A549 (cell line): ENCODE results near the gene SSH2. TPM values are rescaled to one million over a fixed set of nuclear protein-coding genes. Genes with fewer than 3 reads are reported as not detected.

ENCODE experiments used
- ATAC-seq, 2 experiments: fragments of 200-7000 bp in 1 of 2; fragments of >200 bp in 1 of 2; cut with Nextera tagmentation in 1 of 2; cut with Tn5 transposase in 1 of 2; 3 replicates each; pipeline versions ENCODE4 v1.8.0 to v1.9.1; 2018 to 2020; ENCODE audit warnings: mild to moderate bottlenecking in 1 of 2, moderate library complexity in 1 of 2
- CTCF ChIA-PET: fragments of 300-600 bp; sonication (Branson Sonifier 250); formaldehyde crosslinking; extraction: SDS; loops from one replicate; lab custom pipeline; 2021; ENCODE audit warnings: antibody characterized with exemption, inconsistent platforms; lab: Yijun Ruan, JAX
- POLR2A ChIA-PET: fragments of 350-600 bp; formaldehyde crosslinking; extraction: SDS; loops from one replicate; lab custom pipeline; 2021; ENCODE audit warnings: antibody characterized with exemption, inconsistent platforms; lab: Yijun Ruan, JAX
- DNase-seq, 2 experiments: peaks; one replicate each; pipeline versions ENCODE4 v3.0.0 to v3.0.0-alpha.2; 2011 to 2016; ENCODE audit warnings: low read depth in 1 of 2, low spot score in 1 of 2
- FAIRE-seq: peaks from 2 replicates; lab custom pipeline; 2011; peaks lifted over from hg19 to GRCh38; lab: Jason Lieb, UNC
- H3K27ac ChIP-seq, 2 experiments: fragments of >200 bp; sonication (Bioruptor Twin); formaldehyde crosslinking; 3 replicates each; pipeline ENCODE4 v1.5.1; 2016 to 2017
- H3K4me1 ChIP-seq: fragments of >200 bp; sonication (Bioruptor Twin); formaldehyde crosslinking; 3 replicates; pipeline ENCODE4 v1.6.1; 2016
- H3K4me2 ChIP-seq: fragments of >200 bp; sonication (Bioruptor Twin); formaldehyde crosslinking; 3 replicates; pipeline ENCODE4 v1.6.1; 2016
- H3K4me3 ChIP-seq: fragments of >200 bp; sonication (Bioruptor Twin); formaldehyde crosslinking; 3 replicates; pipeline ENCODE4 v1.5.1; 2016
- H3K9me3 ChIP-seq: fragments of >200 bp; sonication (Bioruptor Twin); formaldehyde crosslinking; 3 replicates; pipeline ENCODE4 v1.6.1; 2016
- BHLHE40 ChIP-seq: IDR thresholded peaks from 2 replicates; pipeline ENCODE4 v1.6.1; 2012; ENCODE audit warnings: low read depth, low read length, inconsistent platforms
- CBX8 ChIP-seq: fragments of 200-600 bp; sonication (generic); IDR thresholded peaks from 2 replicates; pipeline ENCODE4 v1.6.1; 2016
- CHD2 ChIP-seq: fragments of 150-350 bp; IDR thresholded peaks from 2 replicates; pipeline ENCODE4 v1.6.1; 2014; ENCODE audit warnings: low read length; ENCODE audit not compliant: partially characterized antibody
- EHMT2 ChIP-seq: fragments of 200-600 bp; sonication (generic); IDR thresholded peaks from 2 replicates; pipeline ENCODE4 v1.6.1; 2016; ENCODE audit warnings: antibody characterized with exemption, low read depth, mild to moderate bottlenecking, moderate library complexity
- EP300 ChIP-seq, 2 experiments: fragments of >200 bp; sonication (Bioruptor Twin); formaldehyde crosslinking; IDR thresholded peaks; 2 replicates in 1 of 2; 3 replicates in 1 of 2; pipeline ENCODE4 v1.6.1; 2016 to 2017
- ESRRA ChIP-seq: fragments of 150-350 bp; IDR thresholded peaks from 2 replicates; pipeline ENCODE4 v1.6.1; 2014; ENCODE audit warnings: mild to moderate bottlenecking, low read length, borderline replicate concordance
- FOSB ChIP-seq: fragments of 250-450 bp; sonication (Bioruptor Pico); IDR thresholded peaks from 2 replicates; pipeline ENCODE4 v1.5.0; 2020; ENCODE audit warnings: mild to moderate bottlenecking, moderate library complexity
- HOXA7 ChIP-seq: fragments of 250-450 bp; sonication (Bioruptor Pico); IDR thresholded peaks from 2 replicates; pipeline ENCODE4 v1.5.0; 2020; ENCODE audit warnings: mild to moderate bottlenecking, moderate library complexity
- HOXB13 ChIP-seq: fragments of 250-450 bp; sonication (Bioruptor Pico); IDR thresholded peaks from 2 replicates; pipeline ENCODE4 v1.5.0; 2020; ENCODE audit warnings: low read depth, mild to moderate bottlenecking, moderate library complexity
- HOXB5 ChIP-seq: fragments of 250-450 bp; sonication (Bioruptor Pico); IDR thresholded peaks from 2 replicates; pipeline ENCODE4 v1.5.0; 2020; ENCODE audit warnings: mild to moderate bottlenecking, moderate library complexity
- JUN ChIP-seq, 2 experiments: fragments of >200 bp; sonication (Bioruptor Twin); formaldehyde crosslinking; IDR thresholded peaks; 2 replicates in 1 of 2; 3 replicates in 1 of 2; pipeline ENCODE4 v1.6.1; 2016 to 2017
- MAFK ChIP-seq: fragments of 450-650 bp; IDR thresholded peaks from 2 replicates; pipeline ENCODE4 v1.6.1; 2014; ENCODE audit not compliant: partially characterized antibody
- NFE2L2 ChIP-seq: fragments of 150-350 bp; conservative IDR thresholded peaks from 2 replicates; pipeline ENCODE4 v1.6.1; 2014; ENCODE audit warnings: low read length
- NPAS2 ChIP-seq: fragments of 250-450 bp; sonication (Bioruptor Pico); IDR thresholded peaks from 2 replicates; pipeline ENCODE4 v1.8.0; 2022; ENCODE audit warnings: mild to moderate bottlenecking, moderate library complexity, borderline replicate concordance
- PHF8 ChIP-seq: fragments of 200-600 bp; sonication (generic); IDR thresholded peaks from 2 replicates; pipeline ENCODE4 v1.6.1; 2016; ENCODE audit warnings: low read depth, mild to moderate bottlenecking, antibody characterized with exemption, moderate library complexity, borderline replicate concordance
- POLR2AphosphoS2 ChIP-seq: conservative IDR thresholded peaks from 2 replicates; pipeline ENCODE4 v1.6.1; 2012; ENCODE audit warnings: low read length, improper control_type of control experiment, inconsistent platforms
- SMC3 ChIP-seq: fragments of >200 bp; sonication (Bioruptor Twin); formaldehyde crosslinking; IDR thresholded peaks from 3 replicates; pipeline ENCODE4 v1.6.1; 2018; ENCODE audit warnings: inconsistent platforms
- SREBF2 ChIP-seq: fragments of 450-650 bp; IDR thresholded peaks from 2 replicates; pipeline ENCODE4 v1.6.1; 2014; ENCODE audit warnings: mild to moderate bottlenecking, moderate library complexity
- TP53 ChIP-seq: fragments of 250-450 bp; sonication (Bioruptor Pico); IDR thresholded peaks from 2 replicates; pipeline ENCODE4 v1.5.0; 2021; ENCODE audit warnings: mild to moderate bottlenecking, moderate library complexity
- ZC3H11A ChIP-seq: fragments of 450-650 bp; IDR thresholded peaks from 2 replicates; pipeline ENCODE4 v1.6.1; 2014; ENCODE audit warnings: antibody characterized with exemption, mild to moderate bottlenecking
- ZNF302 ChIP-seq: fragments of 250-450 bp; sonication (Bioruptor Pico); IDR thresholded peaks from 2 replicates; pipeline ENCODE4 v1.9.0; 2021; ENCODE audit warnings: inconsistent platforms, mild to moderate bottlenecking, moderate library complexity
- ZSCAN20 ChIP-seq: fragments of 250-450 bp; sonication (Bioruptor Pico); IDR thresholded peaks from 2 replicates; pipeline ENCODE4 v1.8.0; 2022; ENCODE audit warnings: mild to moderate bottlenecking, moderate library complexity
- WGBS: methylation state at CpG from one replicate; pipeline ENCODE4 v1.1.6; 2017; ENCODE audit errors: missing lambda C conversion rate; 5-methylcytosine and 5-hydroxymethylcytosine counted together
- polyA plus RNA-seq, 4 experiments: library from polyadenylated mRNA; depleted of rRNA in 3 of 4; stranded (reverse); fragments of >200 nt; fragmentation: RNase III in 1 of 4; extraction: RNeasy Plus Mini Kit Qiagen cat#74134 plus additional on column Dnase treatment in 1 of 4; gene quantifications; 2 replicates in 3 of 4; 3 replicates in 1 of 4; pipeline ENCODE4 v1.2.3, GENCODE V29; 2011 to 2017
- TF ChIP-seq, protein P1 (sequence below): IDR thresholded peaks from 2 replicates; pipeline ENCODE4 v1.6.1; 2012
- TF ChIP-seq, protein P2 (sequence below): fragments of 250-450 bp; sonication (Bioruptor Pico); IDR thresholded peaks from 2 replicates; pipeline ENCODE4 v1.5.0; 2021; ENCODE audit warnings: mild to moderate bottlenecking, moderate library complexity, borderline replicate concordance
- TF ChIP-seq, protein P3 (sequence below): fragments of 200-600 bp; sonication (generic); IDR thresholded peaks from 2 replicates; pipeline ENCODE4 v1.6.1; 2016; ENCODE audit warnings: antibody characterized with exemption, mild to moderate bottlenecking, moderate library complexity
- TF ChIP-seq, protein P4 (sequence below): fragments of >200 bp; sonication (Bioruptor Twin); formaldehyde crosslinking; IDR thresholded peaks from 2 replicates; pipeline ENCODE4 v1.6.1; 2016
- TF ChIP-seq, protein P5 (sequence below): IDR thresholded peaks from 2 replicates; pipeline ENCODE4 v1.6.1; 2012; ENCODE audit warnings: low read depth, borderline replicate concordance
- TF ChIP-seq, protein P6 (sequence below): fragments of >200 bp; sonication (Bioruptor Twin); formaldehyde crosslinking; IDR thresholded peaks from 3 replicates; pipeline ENCODE4 v1.5.1; 2016

The SSH2 gene
- polyA plus RNA-seq, 2 of the 4 experiments (the other 2 are of a cell fraction), result 20.7 to 24.5 TPM

DNA sequence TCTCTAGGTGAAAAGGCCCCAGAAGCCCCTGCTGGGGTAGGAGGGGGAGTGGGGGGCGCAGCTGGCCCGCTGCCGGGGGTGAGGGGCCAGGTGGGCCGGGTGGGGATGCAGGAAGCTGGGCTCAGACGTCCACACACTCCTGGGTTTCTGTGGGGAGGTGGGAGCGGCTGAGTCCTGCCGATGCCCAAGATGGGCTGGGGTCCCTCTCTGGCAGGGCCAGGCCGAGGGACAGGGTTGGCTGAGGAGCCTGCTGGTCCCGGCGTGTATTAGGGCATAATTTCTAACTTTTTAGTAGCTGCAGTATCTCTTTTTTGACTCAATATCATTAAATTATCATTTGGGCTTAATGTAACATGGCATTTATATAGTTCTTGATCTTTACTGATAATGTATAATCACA, 185.9 kb downstream of the SSH2 start:
- FAIRE-seq, result no peak
- H3K4me1 ChIP-seq, result peaks cover 41% of the 10 kb centered on the region
- peak in 1 of 2 experiments; percentile 13; a peak in 1 of 6 replicates for ATAC-seq
- no peaks in the 10 kb centered on the region for H3K9me3 ChIP-seq
- CTCF ChIA-PET, result interaction anchor here (0.7 to 2.2 kb wide), 7 partner anchors 9 to 353 kb away, joined by 3 to 9 read pairs (median 5); no protein-coding TSS in a partner anchor
- peak overlapping the region; percentile 29 to 69; a peak in 5 of 6 replicates for H3K27ac ChIP-seq
- H3K4me3 ChIP-seq, result no peak overlapping the region
- WGBS, result 96% methylated on average over 7 of the region's 10 CpGs
- peak overlapping the region; percentile 67 for H3K4me2 ChIP-seq
- TF ChIP-seq HOXB5 (no peak), HOXB13 (no peak), JUN (IDR thresholded peaks at IDR 0.05) (no peak), TP53 (no peak), CHD2 (no peak), ESRRA (no peak), SMC3 (no peak), NFE2L2 (no peak), ZSCAN20 (CRISPR knock-in tag) (no peak), ZC3H11A (no peak), NPAS2 (no peak), POLR2AphosphoS2 (no peak), MAFK (no peak), EP300 (IDR thresholded peaks at IDR 0.05) (no peak)
- TF ChIP-seq, protein P1, sequence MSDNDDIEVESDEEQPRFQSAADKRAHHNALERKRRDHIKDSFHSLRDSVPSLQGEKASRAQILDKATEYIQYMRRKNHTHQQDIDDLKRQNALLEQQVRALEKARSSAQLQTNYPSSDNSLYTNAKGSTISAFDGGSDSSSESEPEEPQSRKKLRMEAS, result no peak
- TF ChIP-seq, protein P2, sequence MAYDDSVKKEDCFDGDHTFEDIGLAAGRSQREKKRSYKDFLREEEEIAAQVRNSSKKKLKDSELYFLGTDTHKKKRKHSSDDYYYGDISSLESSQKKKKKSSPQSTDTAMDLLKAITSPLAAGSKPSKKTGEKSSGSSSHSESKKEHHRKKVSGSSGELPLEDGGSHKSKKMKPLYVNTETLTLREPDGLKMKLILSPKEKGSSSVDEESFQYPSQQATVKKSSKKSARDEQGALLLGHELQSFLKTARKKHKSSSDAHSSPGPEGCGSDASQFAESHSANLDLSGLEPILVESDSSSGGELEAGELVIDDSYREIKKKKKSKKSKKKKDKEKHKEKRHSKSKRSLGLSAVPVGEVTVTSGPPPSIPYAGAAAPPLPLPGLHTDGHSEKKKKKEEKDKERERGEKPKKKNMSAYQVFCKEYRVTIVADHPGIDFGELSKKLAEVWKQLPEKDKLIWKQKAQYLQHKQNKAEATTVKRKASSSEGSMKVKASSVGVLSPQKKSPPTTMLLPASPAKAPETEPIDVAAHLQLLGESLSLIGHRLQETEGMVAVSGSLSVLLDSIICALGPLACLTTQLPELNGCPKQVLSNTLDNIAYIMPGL, result no peak
- TF ChIP-seq, all 56 proteins: peak for 0
- no peak for DNase-seq
- POLR2A ChIA-PET, result interaction anchor here (0.6 to 1.0 kb wide), 2 partner anchors 9 to 105 kb away, joined by 3 to 4 read pairs; no protein-coding TSS in a partner anchor

DNA sequence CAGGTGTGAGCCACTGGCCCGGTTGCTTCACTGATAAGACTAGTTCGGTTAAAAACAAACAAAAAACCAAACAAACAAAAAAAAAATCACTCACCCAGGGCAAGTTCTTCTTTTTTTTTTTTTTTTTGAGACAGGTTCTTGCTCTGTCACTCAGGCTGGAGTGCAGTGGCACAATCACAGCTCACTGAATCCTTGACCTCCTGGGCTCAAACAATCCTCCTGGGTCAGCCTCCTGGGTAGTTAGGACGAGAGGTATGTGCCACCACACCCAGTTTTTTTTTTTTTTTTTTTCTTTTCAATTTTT, 187.9 kb downstream of the SSH2 start:
- peaks cover 33% of the 10 kb centered on the region for H3K4me1 ChIP-seq
- no peak overlapping the region for H3K27ac ChIP-seq
- POLR2A ChIA-PET, result interaction anchor here (0.7 kb wide), 1 partner anchor 12 kb away, joined by 3 read pairs; no protein-coding TSS in a partner anchor
- no peak overlapping the region for H3K4me3 ChIP-seq
- H3K9me3 ChIP-seq, result no peaks in the 10 kb centered on the region
- ATAC-seq (no peak), DNase-seq (no peak), FAIRE-seq (no peak)
- H3K4me2 ChIP-seq, result no peak overlapping the region
- TF ChIP-seq PHF8 (no peak), ESRRA (no peak), CBX8 (no peak), ZC3H11A (no peak), SREBF2 (no peak), FOSB (no peak), MAFK (no peak), BHLHE40 (no peak), EHMT2 (no peak), ZSCAN20 (CRISPR knock-in tag) (no peak), HOXA7 (no peak), ZNF302 (no peak)
- TF ChIP-seq, protein P3, sequence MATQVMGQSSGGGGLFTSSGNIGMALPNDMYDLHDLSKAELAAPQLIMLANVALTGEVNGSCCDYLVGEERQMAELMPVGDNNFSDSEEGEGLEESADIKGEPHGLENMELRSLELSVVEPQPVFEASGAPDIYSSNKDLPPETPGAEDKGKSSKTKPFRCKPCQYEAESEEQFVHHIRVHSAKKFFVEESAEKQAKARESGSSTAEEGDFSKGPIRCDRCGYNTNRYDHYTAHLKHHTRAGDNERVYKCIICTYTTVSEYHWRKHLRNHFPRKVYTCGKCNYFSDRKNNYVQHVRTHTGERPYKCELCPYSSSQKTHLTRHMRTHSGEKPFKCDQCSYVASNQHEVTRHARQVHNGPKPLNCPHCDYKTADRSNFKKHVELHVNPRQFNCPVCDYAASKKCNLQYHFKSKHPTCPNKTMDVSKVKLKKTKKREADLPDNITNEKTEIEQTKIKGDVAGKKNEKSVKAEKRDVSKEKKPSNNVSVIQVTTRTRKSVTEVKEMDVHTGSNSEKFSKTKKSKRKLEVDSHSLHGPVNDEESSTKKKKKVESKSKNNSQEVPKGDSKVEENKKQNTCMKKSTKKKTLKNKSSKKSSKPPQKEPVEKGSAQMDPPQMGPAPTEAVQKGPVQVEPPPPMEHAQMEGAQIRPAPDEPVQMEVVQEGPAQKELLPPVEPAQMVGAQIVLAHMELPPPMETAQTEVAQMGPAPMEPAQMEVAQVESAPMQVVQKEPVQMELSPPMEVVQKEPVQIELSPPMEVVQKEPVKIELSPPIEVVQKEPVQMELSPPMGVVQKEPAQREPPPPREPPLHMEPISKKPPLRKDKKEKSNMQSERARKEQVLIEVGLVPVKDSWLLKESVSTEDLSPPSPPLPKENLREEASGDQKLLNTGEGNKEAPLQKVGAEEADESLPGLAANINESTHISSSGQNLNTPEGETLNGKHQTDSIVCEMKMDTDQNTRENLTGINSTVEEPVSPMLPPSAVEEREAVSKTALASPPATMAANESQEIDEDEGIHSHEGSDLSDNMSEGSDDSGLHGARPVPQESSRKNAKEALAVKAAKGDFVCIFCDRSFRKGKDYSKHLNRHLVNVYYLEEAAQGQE, result no peak
- TF ChIP-seq, protein P4, sequence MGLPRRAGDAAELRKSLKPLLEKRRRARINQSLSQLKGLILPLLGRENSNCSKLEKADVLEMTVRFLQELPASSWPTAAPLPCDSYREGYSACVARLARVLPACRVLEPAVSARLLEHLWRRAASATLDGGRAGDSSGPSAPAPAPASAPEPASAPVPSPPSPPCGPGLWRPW, result no peak
- TF ChIP-seq, protein P5, sequence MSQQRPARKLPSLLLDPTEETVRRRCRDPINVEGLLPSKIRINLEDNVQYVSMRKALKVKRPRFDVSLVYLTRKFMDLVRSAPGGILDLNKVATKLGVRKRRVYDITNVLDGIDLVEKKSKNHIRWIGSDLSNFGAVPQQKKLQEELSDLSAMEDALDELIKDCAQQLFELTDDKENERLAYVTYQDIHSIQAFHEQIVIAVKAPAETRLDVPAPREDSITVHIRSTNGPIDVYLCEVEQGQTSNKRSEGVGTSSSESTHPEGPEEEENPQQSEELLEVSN, result no peak
- TF ChIP-seq, protein P6, sequence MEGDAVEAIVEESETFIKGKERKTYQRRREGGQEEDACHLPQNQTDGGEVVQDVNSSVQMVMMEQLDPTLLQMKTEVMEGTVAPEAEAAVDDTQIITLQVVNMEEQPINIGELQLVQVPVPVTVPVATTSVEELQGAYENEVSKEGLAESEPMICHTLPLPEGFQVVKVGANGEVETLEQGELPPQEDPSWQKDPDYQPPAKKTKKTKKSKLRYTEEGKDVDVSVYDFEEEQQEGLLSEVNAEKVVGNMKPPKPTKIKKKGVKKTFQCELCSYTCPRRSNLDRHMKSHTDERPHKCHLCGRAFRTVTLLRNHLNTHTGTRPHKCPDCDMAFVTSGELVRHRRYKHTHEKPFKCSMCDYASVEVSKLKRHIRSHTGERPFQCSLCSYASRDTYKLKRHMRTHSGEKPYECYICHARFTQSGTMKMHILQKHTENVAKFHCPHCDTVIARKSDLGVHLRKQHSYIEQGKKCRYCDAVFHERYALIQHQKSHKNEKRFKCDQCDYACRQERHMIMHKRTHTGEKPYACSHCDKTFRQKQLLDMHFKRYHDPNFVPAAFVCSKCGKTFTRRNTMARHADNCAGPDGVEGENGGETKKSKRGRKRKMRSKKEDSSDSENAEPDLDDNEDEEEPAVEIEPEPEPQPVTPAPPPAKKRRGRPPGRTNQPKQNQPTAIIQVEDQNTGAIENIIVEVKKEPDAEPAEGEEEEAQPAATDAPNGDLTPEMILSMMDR, result no peak
- CTCF ChIA-PET, result interaction anchor here (0.6 to 1.6 kb wide), 4 partner anchors 45 to 178 kb away, joined by 3 to 5 read pairs (median 4); no protein-coding TSS in a partner anchor
- WGBS, result 45% methylated on average over 3 of the region's 3 CpGs
